ENCODE measurements around the gene PTOV1.
A peak's percentile ranks its signal among the peaks of the same experiment; 100 is the strongest.

The PTOV1 gene

DNA sequence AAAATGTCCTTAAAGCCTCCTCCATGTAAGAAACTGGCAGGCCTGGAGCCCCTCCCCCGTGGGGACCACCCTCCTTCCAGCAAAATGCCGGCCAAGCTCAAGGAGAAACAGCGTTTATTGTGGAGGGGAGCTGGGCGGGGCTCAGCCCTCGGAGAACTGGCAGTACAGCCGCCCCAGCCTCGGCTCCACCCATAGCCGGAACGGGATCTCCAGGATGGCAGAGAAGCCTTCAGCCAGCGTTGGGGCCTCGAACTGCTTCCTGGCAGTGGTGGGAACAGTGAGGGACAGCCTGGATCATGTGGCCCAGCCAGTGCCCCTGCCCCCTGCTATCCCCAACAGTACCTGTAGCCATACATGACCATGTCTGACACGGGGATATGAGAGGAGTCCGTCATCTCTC, 10.1 kb downstream of the PTOV1 start:
- DNase-seq, result no peak

GRCh38 chr19:49861541-49862378, 10.8 kb downstream of the PTOV1 start:
- DNase-seq, result no peak

- no peak for DNase-seq
These were observed 11.7 kb downstream of the PTOV1 start for GRCh38 chr19:49862391-49863253.

DNA sequence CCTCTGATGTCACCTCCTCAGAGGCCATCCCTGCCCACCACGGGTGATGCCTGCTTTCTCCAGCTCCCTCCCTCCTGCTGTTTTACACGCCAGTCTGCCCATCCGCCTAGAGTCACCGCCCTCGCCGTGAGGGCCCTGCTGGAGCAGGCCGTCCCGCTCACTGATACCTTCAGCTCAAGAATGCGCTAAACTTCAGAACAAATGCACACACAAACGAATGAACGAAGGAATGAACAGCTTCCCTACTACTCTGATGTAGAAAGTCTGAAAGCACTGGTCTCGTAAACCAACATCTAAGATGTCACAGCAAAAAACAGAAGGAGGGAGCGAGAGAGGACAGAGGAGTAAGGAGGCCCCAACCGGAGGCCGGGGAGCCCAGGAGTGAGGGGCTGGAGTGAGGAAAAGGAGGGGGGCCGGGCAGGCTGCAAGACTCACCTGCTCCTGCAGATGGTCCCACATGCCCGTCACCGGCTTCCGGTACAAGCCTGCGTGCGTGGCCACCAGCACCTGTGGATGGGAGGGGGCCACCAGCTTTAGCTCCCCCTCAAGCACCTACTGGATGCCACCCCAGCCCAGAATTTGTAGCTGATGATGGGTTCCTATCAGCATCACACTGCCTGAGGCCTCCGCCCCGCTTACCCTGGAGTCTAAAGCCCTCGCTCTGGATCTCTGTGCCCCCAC, 12.4 kb downstream of the PTOV1 start:
- DNase-seq, result no peak

DNA sequence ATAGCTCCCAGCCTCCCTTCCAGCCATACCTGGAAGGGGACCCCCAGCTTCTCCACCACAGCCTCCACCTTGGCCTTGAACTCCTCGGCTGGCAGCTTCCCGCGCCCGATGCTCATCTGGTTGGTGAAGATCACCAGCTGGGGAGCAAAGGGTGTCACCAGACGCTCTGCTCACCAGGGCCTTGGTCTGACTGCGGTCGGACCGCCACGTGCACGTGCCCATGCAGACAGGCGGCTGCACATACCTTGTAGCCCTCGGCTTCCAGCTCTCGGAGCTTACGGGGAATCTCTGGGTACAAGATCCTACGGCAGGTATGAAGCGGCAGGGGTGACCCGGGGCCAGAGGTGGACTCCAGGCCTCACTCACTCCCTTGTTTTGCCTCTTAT, 13.0 kb downstream of the PTOV1 start:
- no peak for DNase-seq

GRCh38 chr19:49864890-49865289, 13.9 kb downstream of the PTOV1 start:
- no peak for DNase-seq

- DNase-seq, result peak; percentile 81 to 95
These were observed 16.2 kb downstream of the PTOV1 start, which contains the start of gene PNKP for GRCh38 chr19:49866933-49867782. TSS of gene PNKP (minus strand) at chr19:49867576. CDS start at chr19:49867204, 372 bp downstream.

DNA sequence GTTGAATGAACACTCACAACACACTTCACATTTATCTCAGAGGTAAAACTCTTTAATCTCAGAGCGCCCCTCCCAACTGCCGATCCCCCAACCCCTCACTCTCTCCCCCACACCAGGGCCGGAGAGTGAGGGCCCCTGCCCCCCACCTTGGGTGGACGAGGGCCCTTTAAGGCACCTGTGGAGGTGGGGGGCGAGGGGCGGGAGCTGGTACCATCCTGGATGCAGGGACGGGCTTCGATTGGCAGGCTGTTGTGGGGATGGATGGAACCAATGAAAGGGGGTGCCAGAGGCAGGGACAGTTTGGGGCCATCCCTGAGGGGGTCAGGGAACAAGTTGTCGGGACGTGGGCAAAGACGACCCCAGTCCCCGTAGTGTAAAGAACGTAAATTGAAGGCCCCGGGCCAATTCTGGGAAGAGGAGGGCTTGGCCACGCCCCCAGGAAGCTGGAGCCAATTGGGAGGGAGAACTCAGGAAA, 18.1 kb downstream of the PTOV1 start:
- DNase-seq, result no peak

DNA sequence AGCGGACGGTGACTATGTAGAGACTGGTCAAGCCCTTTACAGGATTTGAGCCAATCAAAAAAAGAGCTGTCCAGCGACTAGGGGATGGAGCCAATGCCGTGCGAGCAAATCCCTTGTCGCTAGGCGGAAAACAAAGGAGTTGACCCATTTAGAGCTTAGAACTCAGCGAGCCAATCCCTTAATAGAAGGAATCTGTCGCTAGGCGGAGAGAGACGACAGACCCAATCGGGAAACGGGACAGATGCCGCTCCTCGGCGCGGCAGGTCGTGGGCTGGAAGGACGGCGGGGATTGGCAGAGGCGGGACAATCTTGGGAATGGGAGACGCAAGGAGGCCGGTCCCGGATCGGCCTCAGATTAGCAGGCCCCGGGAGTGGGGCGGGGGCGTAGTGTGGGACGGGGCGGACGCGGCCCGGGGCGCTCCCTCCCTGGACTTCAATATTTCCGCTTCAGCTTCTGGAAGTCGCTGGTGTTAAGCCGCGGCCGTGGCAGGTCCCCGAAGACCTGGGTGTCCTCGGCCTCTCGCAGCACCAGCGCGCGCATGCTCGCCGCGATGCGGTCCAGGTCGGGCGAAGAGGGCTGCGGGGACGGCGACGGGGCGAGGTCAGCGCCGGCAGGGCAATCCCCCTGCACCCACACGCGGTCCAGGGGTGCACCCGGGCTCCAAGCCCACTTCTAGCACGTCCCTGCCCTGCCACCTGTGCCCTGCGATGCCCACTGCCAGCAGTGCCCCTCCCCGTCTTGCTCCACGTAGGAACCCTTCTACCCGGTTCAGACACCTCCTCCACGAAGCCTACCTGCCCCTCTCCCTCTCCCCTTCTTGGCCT, 18.7 kb downstream of the PTOV1 start:
- DNase-seq, result peak; percentile 99 to 100

DNA sequence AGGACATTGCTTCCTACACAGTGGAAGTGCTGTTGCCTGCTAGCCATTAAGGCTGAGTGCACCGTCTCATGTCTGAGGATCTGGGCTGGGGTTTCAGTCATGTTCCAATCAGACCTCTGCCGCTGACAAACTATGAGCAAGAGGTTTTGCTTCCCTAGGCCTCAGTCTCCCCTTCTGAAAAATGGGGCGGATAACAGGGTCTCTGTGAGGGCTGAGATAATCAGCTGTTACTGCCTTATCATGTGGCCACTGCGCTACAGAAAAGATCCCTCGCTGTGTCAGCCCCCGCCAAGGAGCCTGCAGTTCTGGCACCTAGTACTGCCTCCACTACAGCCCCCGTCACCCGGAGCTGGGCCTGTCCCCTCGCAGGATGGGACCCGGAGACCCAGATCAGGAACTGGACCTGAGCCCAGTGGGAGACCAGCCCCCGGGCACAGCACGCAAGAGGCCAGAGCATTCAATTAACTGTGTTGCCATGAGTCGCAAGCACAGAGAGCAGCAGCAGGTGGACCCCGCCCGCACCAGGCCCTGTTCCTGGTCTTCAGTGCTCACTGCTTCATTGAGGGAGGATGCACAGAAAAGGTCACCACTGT, 19.4 kb downstream of the PTOV1 start:
- DNase-seq, result no peak

DNA sequence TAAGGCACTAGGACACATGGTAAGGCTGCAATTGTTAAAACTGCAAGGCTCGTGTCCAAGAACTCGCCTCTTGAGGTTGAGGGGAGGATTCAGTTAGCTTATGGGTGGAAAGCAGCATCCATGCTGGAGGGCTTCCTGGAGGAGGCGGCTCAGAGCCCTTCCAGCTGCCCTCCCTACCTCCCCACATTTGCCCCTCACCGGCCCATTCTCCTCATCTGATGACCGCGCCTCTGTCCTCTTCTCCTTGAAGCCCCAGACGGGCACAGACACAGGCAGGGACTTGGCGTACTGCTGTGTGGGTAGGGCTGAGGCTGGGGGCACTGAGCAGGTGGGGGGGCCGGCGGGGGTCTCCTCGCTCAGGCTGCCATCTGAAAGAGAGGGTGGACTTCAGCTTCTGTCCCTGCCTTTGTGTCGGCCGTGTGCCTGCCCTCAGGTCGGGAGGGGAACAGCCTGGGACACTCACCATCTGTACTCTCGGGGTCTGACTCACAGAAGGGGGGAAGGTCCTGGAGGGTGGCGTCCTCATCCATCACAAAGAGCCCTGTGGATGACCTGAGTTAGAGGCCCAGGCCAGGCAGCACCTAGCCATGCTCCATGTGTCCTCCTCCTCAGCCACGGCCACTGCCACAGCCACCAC, 20.5 kb downstream of the PTOV1 start:
- DNase-seq, result no peak

- no peak for DNase-seq
These were observed 21.5 kb downstream of the PTOV1 start for GRCh38 chr19:49872245-49873128.

- DNase-seq, result no peak
These were observed 22.2 kb downstream of the PTOV1 start for GRCh38 chr19:49873129-49873521.

DNA sequence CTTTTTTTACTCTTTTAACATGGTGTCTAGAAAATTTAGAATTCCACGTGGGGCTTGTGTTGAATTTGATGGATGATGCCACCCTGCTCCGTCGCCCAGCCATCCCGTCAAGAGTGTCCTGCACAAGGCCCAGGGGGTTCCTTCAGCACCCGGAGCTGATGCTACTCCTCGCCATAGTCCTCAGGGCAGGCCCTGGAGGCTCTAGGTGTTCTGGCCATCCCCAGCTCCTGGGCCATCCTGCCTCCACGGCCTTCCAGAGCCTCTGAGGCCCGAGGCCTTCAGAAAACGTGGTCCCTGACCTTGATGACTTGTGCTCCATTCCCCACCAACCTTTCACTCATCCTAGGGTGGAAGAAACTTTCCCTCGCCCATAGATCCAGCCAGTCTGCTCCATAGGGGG, 22.9 kb downstream of the PTOV1 start:
- DNase-seq, result no peak

GRCh38 chr19:49874503-49875157, 23.7 kb downstream of the PTOV1 start:
- no peak for DNase-seq

GRCh38 chr19:49875177-49875576, 24.2 kb downstream of the PTOV1 start:
- no peak for DNase-seq

- DNase-seq, result peak in 1 of 2 donors; percentile 36
These were observed 25.0 kb downstream of the PTOV1 start for GRCh38 chr19:49875857-49876421.

- DNase-seq, result peak; percentile 96 to 99
These were observed 25.6 kb downstream of the PTOV1 start for GRCh38 chr19:49876422-49877019.
